ENCODE data around the gene ROM1. TPM values are rescaled to one million over a fixed set of nuclear protein-coding genes. Genes with fewer than 3 reads are reported as not detected.

ROM1 gene, protein sequence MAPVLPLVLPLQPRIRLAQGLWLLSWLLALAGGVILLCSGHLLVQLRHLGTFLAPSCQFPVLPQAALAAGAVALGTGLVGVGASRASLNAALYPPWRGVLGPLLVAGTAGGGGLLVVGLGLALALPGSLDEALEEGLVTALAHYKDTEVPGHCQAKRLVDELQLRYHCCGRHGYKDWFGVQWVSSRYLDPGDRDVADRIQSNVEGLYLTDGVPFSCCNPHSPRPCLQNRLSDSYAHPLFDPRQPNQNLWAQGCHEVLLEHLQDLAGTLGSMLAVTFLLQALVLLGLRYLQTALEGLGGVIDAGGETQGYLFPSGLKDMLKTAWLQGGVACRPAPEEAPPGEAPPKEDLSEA
- 2.7 TPM for total RNA-seq (2021; ENCODE audit: unreplicated experiment)
- polyA plus RNA-seq (2012; ENCODE audit: insufficient read length): 5.8 TPM
- percentile 31 among the genes with signal in this experiment for Bru-seq, nascent RNA
- percentile 26 among the genes with signal in this experiment for BruChase-seq, experiment 1, labeled RNA remaining after a 2-hour chase
- percentile 37 among the genes with signal in this experiment for BruChase-seq, experiment 2, labeled RNA remaining after a 6-hour chase
- long read RNA-seq, partial matches to known transcripts: 0 of 14 reads
- long read RNA-seq, other reads (novel, unspliced or antisense): 12 of 14 reads

DNA sequence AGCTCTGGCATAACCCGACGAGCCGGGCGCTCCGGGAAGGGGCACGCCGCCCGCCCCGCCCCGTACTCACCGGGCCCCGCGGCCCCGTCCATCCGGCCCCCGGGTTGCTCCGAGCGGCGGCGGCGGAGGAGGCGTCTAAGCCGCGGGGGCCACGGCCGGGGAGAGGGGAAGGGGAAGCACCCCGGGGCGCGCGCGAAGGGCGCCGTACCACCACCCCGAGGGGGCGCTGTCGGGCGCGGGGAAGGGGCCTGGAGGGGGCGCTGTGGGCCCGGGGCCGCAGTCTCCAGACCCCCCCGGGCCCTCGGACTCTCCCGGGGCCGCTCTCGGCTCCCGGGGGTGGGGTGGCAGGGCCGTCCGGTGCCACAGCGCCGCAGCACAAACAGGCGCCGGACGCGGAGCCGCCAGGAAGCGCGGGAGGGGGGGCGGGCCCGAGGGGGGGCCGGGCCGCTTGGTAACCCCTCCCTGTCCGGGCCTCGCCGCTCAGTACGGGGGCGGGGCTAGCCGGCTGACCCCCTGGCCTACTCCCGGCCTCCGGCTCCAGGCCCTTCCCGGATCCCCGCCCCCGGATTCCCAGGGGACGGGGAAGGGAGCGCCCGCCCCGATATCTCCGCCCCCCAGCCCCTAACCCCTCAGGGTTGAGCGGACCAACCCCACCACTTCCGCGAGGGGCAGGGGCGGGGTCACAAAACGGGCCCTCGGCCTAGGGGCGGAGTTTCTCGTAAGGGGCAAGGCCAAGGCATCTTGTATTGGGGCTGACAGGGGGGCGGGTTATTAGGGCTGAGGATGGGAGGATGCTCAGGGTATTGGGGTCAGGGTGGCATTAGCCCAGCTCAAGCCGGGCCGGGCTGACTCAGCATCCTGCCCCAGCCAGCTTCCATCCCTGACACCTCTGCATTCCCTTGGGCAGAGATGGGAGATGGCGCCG is at the start of gene ROM1, which contains the start of gene EML3:
Gene ROM1, plus strand, starts transcription at position 892 of the 925 bp plus-strand sequence. Its CDS starts 25 bp downstream, at position 917.
Gene EML3, minus strand, starts transcription at position 410 of the 925 bp plus-strand sequence. Its CDS starts 318 bp downstream, at position 92.
- in situ Hi-C loops (cut with HindIII; ENCODE audit: low pct_unique_long_range_greater_than_20kb, low sequenced_read_pairs): no loop called here
- Histone ChIP-seq H3K27ac (ENCODE audit: low read length) (peak within 1 kb of the TSS; percentile 90), H3K4me1 (ENCODE audit: control insufficient read depth, insufficient read depth, low read length) (peaks cover 21% of the 10 kb centered on the region), H3K9me3 (ENCODE audit: control insufficient read depth, insufficient read depth, low read depth, low read length) (no peaks in the 10 kb centered on the region), H3K27me3 (ENCODE audit: control insufficient read depth, insufficient read depth, low read length) (no peaks in the 10 kb centered on the region), H3K36me3 (ENCODE audit: control insufficient read depth, insufficient read depth, low read length) (no peaks in the 10 kb centered on the region; the same call in 1 of the 2 replicates), H3K4me3 (ENCODE audit: low read depth in 2 of 2, low read length in 2 of 2) (peak within 1 kb of the TSS; percentile 80 to 87)
- CTCF ChIA-PET: interaction anchor here (0.7 to 1.2 kb wide), 4 partner anchors 11 to 52 kb away, joined by 5 to 8 read pairs (median 6); partner anchors contain the start of genes C11orf98 and MTA2
- DNase-seq (ENCODE audit: low read depth, low spot score) (no peak), ATAC-seq (peak; percentile 87)
- TF ChIP-seq, protein P1, sequence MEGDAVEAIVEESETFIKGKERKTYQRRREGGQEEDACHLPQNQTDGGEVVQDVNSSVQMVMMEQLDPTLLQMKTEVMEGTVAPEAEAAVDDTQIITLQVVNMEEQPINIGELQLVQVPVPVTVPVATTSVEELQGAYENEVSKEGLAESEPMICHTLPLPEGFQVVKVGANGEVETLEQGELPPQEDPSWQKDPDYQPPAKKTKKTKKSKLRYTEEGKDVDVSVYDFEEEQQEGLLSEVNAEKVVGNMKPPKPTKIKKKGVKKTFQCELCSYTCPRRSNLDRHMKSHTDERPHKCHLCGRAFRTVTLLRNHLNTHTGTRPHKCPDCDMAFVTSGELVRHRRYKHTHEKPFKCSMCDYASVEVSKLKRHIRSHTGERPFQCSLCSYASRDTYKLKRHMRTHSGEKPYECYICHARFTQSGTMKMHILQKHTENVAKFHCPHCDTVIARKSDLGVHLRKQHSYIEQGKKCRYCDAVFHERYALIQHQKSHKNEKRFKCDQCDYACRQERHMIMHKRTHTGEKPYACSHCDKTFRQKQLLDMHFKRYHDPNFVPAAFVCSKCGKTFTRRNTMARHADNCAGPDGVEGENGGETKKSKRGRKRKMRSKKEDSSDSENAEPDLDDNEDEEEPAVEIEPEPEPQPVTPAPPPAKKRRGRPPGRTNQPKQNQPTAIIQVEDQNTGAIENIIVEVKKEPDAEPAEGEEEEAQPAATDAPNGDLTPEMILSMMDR (IDR thresholded peaks at IDR 0.05): peak; percentile 100
- TF ChIP-seq, protein P2, sequence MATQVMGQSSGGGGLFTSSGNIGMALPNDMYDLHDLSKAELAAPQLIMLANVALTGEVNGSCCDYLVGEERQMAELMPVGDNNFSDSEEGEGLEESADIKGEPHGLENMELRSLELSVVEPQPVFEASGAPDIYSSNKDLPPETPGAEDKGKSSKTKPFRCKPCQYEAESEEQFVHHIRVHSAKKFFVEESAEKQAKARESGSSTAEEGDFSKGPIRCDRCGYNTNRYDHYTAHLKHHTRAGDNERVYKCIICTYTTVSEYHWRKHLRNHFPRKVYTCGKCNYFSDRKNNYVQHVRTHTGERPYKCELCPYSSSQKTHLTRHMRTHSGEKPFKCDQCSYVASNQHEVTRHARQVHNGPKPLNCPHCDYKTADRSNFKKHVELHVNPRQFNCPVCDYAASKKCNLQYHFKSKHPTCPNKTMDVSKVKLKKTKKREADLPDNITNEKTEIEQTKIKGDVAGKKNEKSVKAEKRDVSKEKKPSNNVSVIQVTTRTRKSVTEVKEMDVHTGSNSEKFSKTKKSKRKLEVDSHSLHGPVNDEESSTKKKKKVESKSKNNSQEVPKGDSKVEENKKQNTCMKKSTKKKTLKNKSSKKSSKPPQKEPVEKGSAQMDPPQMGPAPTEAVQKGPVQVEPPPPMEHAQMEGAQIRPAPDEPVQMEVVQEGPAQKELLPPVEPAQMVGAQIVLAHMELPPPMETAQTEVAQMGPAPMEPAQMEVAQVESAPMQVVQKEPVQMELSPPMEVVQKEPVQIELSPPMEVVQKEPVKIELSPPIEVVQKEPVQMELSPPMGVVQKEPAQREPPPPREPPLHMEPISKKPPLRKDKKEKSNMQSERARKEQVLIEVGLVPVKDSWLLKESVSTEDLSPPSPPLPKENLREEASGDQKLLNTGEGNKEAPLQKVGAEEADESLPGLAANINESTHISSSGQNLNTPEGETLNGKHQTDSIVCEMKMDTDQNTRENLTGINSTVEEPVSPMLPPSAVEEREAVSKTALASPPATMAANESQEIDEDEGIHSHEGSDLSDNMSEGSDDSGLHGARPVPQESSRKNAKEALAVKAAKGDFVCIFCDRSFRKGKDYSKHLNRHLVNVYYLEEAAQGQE (IDR thresholded peaks at IDR 0.05; ENCODE audit: insufficient read depth in 1 of 2, low read depth in 2 of 2, low read length in 1 of 2): no peak
- TF ChIP-seq POLR2AphosphoS5 (IDR thresholded peaks at IDR 0.05; ENCODE audit: low read depth, low read length): peak; percentile 44; the same call in 1 of the 2 replicates
- no peak for TF ChIP-seq TCF7L2 (IDR thresholded peaks at IDR 0.05; ENCODE audit: low read depth, low read length)
- peak; percentile 88; the same call in 1 of the 2 replicates for TF ChIP-seq SIN3A (IDR thresholded peaks at IDR 0.05; ENCODE audit: borderline replicate concordance, insufficient read depth, low read depth, low read length)
- POLR2A ChIA-PET: interaction anchor here (0.6 to 0.7 kb wide), 2 partner anchors 28 to 260 kb away, joined by 8 read pairs; no protein-coding TSS in a partner anchor
- intact Hi-C loops (cut with micrococcal nuclease; ENCODE audit: unreplicated experiment): no loop called here
- BruUV-seq (replicated peaks): no TSS peak

Measured in Panc1 (cell line).